ENCODE measurements around the gene FABP1.

Gene FABP1

DNA sequence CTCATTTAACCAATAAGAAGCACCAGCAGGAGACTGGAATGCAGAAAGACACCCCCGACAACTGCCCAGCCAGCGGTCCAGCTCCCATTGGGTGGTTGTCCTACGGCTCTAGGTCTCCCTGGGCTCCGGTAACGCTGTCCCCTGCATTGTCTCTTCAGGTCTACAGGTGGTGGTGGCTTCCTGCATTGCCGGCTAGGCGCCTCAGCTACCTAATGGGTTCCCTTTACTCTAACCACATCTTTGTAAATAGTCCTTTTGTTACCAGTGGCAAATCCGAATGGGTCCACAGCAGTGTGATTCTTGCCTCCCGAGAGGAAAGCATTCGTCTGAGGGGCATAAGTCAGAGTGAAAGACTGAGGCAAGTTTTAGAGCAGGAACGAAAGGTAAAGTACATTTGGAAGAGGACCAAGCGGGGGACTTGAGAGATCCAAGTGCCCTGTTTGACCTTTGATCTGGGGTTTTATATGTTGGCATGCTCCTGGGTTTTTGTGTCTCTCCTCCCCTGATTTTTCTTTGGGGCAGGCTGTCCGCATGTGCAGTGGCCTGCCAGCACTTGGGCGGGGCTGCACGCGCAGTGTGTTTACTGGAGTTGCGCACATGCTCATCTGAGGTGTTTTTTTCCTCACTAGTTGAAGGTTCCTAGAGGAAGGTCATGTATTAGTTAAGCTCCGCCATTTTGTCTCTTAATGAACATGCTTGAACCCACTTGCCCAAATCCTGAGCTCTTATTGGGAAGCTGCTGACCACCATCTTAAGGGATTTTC is 11.0 kb downstream of the FABP1 start:
- DNase-seq (ENCODE audit: extremely low read depth in 1 of 2, low read depth in 1 of 2): no peak

GRCh38 chr2:88115825-88116518 is 11.9 kb downstream of the FABP1 start:
- no peak for DNase-seq (ENCODE audit: extremely low read depth in 1 of 2, low read depth in 1 of 2)

GRCh38 chr2:88114889-88115288 is 13.0 kb downstream of the FABP1 start:
- DNase-seq (ENCODE audit: extremely low read depth in 1 of 2, low read depth in 1 of 2): no peak

- DNase-seq (ENCODE audit: extremely low read depth in 1 of 2, low read depth in 1 of 2): no peak
These were observed 14.8 kb downstream of the FABP1 start for GRCh38 chr2:88113069-88113468.

DNA sequence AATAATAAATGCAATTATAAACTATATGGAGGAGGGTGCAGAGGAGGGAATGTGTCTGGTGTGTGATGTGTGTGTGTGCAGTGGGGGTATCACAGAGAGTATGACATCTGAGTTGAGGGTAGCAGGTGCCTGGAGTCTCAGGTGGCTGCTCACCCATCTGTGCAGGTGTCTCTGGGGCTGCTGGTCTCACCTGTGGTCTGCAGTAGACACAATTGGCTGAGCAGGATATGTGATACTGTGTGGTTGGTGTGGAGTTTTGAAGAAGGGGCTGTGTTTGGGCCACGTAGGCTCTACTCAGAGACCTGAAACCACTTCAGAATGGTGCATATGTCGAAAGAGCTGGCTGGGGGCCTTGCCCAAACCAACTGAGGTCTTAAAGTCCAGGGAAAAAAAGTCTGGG is 17.0 kb downstream of the FABP1 start:
- no peak for DNase-seq (ENCODE audit: extremely low read depth in 1 of 2, low read depth in 1 of 2)

DNA sequence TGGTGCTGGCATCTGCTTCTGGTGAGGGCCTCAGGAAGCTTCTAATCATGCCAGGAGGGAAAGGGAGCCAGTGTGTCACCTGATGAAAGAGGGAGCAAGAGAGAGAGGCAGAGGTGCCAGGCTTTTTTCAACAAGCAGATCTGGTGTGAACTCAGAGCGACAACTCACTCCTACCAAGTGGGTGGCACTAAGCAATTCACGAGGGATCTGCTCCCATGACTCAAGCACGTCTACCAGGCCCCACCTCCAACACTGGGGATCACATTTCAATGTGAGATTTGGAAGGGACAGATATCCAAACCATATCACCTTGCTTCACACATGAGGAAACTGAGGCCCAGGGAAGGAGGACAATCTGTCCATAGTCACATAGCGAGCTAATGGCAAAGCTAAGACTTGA is 19.1 kb downstream of the FABP1 start:
- no peak for DNase-seq (ENCODE audit: extremely low read depth in 1 of 2, low read depth in 1 of 2)

DNA sequence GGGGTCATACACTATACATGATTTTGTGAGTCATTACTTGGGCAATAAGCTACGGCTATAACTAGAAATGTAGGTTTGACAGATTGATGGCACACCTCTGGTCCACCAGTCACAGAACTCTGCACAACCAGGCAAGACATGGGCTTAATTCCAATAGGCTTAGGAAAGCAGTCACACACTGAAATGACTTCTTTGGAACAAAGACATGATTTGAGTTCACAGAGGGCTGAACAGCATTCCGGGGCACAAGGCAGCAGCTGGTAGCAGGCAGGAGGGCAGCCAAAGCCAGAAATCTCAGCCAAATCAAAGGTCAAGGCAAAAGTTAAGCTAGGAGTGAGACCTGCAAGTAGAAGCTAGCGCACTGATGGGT is 27.4 kb downstream of the FABP1 start:
- no peak for DNase-seq (ENCODE audit: extremely low read depth in 1 of 2, low read depth in 1 of 2)

DNA sequence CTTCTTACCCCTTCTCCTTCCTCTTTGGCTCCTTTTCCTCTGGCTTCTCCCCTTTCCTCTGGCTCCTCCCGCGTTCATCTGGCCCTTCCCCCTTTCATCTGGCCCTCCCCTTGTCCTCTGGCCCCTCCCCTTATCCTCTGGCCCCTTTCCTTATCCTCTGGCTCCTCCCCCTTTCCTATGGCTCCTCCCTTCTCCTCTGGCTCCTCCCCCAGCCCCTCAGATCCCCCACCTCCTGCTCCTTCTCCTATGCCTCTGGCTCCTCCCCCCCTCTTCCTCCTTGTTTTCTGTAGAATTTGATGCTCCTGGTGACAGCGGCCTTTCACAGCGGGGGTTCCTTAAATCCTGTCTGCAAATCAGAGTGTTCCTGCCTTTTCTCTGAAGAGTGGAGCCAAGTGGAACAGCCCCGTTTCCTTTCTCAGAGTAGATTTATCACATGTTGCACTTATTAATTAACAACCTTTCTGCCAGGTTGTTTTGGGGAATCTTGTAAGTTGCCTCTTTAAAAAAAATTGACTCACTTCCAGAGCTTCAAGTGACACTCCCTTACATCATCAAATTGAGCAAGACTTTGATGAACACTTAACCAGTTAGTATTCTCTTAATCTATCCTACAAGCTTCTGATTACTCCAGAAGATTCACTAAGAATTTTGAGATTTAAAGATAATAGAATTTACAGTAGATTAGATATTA is 27.9 kb downstream of the FABP1 start:
- DNase-seq (ENCODE audit: extremely low read depth in 1 of 2, low read depth in 1 of 2): no peak

DNA sequence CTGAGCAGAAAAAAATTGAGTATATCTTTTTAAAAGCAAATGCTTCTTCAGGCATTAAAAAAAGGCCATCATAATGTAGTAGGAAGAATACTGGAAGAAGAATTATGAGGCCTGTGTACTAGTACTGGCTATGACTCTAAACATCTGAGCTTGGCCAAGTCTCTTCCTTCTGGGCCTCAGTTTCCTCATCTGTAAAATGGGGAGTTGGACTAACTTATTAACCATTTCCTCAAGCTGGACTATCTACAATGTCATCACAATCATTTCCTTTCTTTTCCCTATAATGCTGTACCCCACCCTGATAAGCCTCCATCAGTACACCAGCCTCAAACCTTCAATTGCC is 29.3 kb downstream of the FABP1 start:
- no peak for DNase-seq (ENCODE audit: extremely low read depth in 1 of 2, low read depth in 1 of 2)

DNA sequence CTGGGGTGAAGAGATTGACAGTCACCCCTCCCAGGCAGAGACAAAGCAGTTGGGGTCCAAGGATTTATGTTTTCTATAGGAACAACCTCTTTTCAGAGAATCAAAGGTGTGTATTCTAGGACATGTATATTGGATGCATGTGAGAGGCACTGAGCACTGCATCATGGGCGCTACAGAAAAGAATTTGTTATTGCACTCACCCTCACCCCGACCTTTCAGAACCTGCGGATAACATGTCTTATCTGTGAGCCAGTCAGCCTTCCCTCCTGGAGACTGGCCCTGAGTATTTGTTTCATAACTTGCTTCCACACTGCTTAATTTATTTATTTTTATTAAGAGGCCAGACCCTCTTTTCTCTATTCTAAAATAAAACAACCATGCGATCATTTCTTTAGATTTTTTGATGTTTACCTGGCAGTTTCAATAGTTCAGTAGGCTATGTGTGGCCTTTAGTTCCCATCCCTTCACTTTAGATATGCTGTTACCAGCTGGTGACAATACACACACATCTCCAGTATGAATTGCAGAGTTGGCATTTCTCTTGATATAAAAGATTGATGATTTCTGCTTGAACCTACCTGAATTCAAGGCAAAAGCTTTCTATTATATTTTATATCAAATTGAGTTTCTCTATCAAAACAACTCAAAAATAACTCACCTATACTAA is 29.8 kb downstream of the FABP1 start:
- no peak for DNase-seq (ENCODE audit: extremely low read depth in 1 of 2, low read depth in 1 of 2)

DNA sequence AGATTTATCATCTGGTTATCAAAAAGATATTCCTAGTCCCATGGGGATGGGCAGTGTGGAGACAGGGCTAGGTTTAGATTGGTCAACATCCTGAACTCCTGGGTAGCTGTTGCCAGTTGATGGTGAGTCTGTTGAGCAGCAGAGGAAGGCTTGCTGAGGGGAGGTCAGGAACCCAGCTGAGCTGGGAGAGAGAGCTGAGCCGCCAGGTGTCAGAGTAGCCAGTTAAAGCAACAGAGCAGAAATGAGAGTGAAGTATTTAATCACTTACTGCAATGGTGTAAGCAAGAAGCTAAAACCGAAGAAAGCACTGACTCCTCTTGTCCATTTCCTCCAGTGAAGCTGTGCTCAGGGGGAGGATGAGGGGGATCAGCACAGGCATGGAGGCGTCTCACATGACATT is 30.7 kb downstream of the FABP1 start:
- DNase-seq (ENCODE audit: extremely low read depth in 1 of 2, low read depth in 1 of 2): no peak

GRCh38 chr2:88096708-88097107 is 31.2 kb downstream of the FABP1 start:
- DNase-seq (ENCODE audit: extremely low read depth in 1 of 2, low read depth in 1 of 2): no peak

DNA sequence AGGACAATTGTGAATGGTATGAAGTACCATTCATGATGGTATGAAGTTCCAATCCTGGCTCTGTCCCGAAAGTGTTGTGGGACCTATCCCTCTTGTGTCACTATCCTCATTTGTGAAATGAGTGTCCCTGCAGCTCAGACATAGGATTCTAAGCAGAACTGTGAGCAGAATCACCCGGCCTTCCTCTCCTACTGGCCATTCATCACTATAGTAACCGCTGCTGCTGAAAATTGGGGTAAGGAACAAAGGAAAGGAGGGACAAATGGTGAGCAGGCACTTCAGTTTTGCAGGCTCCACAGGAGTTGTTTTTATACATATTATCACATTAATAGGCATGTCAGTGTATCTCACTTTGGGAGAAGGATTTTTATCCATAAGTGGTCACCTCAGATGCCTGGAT is 32.8 kb downstream of the FABP1 start:
- no peak for DNase-seq (ENCODE audit: extremely low read depth in 1 of 2, low read depth in 1 of 2)

DNA sequence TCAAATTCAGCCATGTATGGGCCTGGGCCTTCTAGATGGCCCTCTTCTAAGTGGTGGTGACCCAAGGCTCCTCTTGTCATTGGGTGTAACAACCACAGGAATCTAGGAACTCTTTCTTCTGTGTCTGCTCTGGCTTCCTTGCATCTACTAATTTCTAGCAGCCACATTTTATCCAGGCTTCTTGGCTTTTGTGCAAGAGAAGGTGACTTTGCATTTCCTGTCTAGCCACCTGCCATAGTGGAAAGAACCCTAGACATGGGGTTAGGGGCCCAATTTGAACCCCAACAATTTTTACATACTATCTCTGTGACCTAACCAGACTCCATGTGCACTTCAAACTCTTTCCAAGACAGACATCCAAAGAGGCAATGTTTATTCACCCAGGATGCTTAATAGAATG is 35.1 kb downstream of the FABP1 start:
- no peak for DNase-seq (ENCODE audit: extremely low read depth in 1 of 2, low read depth in 1 of 2)

DNA sequence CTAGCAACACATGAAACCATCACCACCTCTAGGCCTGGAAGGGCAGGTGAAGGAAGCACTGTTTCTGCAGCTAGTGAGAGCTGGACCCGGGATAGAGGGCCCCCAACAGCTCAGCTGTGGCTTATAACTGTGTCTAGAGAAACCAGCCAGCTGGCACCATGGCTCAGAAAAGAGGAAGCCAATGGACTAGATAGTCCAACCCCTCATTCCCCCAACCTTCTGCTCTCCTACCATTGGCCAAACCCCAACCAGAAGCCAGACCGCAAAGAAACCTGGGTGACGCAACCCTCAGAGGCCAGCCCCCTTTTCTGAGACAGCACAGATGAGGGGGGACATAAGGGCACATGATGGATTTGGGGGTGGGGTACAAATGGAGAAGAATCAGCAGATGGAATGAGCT is 35.9 kb downstream of the FABP1 start:
- no peak for DNase-seq (ENCODE audit: extremely low read depth in 1 of 2, low read depth in 1 of 2)

GRCh38 chr2:88090446-88091283 is 37.2 kb downstream of the FABP1 start:
- peak; percentile 11 to 18 for DNase-seq (ENCODE audit: extremely low read depth in 1 of 2, low read depth in 1 of 2)

DNA sequence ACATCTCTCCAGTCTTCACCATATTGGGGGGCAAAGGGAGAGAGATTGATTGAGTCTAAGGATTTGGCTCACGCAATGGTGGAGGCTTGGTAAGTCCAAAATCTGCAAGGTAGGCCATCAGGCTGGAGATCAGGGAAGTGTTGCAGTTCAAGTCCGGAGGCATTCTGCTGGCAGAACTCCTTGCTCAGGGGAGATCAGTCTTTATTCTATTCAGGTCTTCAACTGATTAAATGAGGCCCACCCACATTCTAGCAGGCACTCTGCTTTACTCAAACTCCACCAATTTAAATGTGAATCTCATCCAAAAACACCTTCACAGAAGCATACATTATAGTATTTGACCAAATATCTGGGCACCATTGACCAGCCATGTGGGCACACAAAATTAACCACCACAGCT is 38.9 kb downstream of the FABP1 start:
- DNase-seq (ENCODE audit: extremely low read depth in 1 of 2, low read depth in 1 of 2): no peak

DNA sequence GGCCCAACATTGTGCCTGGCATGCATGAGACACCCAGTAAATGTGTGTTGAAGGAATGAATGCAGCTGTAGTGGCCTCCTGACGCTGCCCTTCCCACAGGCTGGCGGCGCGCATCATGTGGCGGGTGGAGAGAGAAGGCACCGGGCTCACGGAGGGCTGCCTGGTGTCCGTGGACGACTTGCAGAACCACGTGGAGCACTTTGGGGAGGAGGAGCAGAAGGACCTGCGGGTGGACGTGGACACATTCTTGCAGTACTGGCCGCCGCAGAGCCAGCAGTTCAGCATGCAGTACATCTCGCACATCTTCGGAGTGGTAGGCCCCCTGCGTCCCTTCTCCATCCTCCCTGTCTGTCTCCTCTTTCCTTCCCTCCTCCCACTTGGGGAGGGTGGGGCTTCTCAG is 40.1 kb downstream of the FABP1 start:
- no peak for DNase-seq (ENCODE audit: extremely low read depth in 1 of 2, low read depth in 1 of 2)

GRCh38 chr2:88087073-88087472 is 40.8 kb downstream of the FABP1 start:
- DNase-seq (ENCODE audit: extremely low read depth in 1 of 2, low read depth in 1 of 2): no peak

DNA sequence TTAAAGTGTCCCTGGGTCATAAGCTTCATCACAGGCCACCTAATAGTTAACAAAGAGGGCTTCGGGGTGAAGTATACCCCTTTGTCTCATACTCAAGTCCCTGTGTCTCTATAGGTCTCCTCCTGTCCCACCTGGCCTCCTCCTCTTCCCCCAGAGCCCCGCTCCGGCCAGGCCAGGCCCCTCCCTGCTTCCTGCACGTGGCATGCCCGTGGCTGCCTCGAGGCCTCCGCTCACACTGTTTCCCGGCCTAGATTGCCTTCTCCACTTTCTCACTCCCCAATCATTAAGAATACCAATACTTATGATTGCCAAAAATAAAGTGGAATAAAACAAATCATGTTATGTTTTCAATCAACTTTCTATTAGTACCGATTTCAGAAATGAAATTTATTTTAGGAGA is 41.5 kb downstream of the FABP1 start:
- no peak for DNase-seq (ENCODE audit: extremely low read depth in 1 of 2, low read depth in 1 of 2)

- no peak for DNase-seq (ENCODE audit: extremely low read depth in 1 of 2, low read depth in 1 of 2)
These were observed 42.3 kb downstream of the FABP1 start for GRCh38 chr2:88085602-88086001.
